SK-N-SH (cell line): ENCODE results near the gene ELL3. TPM values are rescaled to one million over a fixed set of nuclear protein-coding genes. Genes with fewer than 3 reads are reported as not detected.

Experiments used
- CTCF ChIA-PET: fragments of 300-600, 350-600 bp; formaldehyde crosslinking; extraction: SDS; loops from one replicate; lab custom pipeline; 2021; lab: Yijun Ruan, JAX
- POLR2A ChIA-PET: fragments of 350-600 bp; sonication (Branson Sonifier 250); formaldehyde crosslinking; extraction: SDS; loops from one replicate; lab custom pipeline; 2020; ENCODE audit warnings: antibody characterized with exemption, inconsistent platforms; lab: Yijun Ruan, JAX
- DNase-seq: peaks from one replicate; pipeline ENCODE4 v3.0.0; 2012
- H2AFZ ChIP-seq: fragments of 200-600 bp; sonication (generic); 2 replicates; pipeline ENCODE4 v1.8.1; 2016; ENCODE audit warnings: antibody characterized with exemption, mild to moderate bottlenecking, low read depth
- H3F3A ChIP-seq: fragments of 200-600 bp; sonication (generic); replicated peaks from 2 replicates; pipeline ENCODE3; 2016; ENCODE audit warnings: antibody characterized with exemption, mild to moderate bottlenecking; ENCODE audit not compliant: insufficient read depth
- H3K27ac ChIP-seq, 2 experiments: fragments of 200-500 bp in 1 of 2; fragments of 200-600 bp in 1 of 2; sonication (Bioruptor generic) in 1 of 2; sonication (generic), shearing (Covaris generic) in 1 of 2; 2 replicates each; pipeline versions ENCODE4 v1.5.1 to v1.6.1; 2014 to 2016; ENCODE audit warnings: low read depth in 2 of 2, inconsistent platforms in 1 of 2, low read length in 1 of 2, mild to moderate bottlenecking in 1 of 2, mixed read lengths in 1 of 2
- H3K27me3 ChIP-seq: fragments of 200-600 bp; sonication (generic), shearing (Covaris generic); 2 replicates; pipeline ENCODE4 v1.6.1; 2016; ENCODE audit warnings: mixed run types; ENCODE audit not compliant: insufficient read depth
- H3K36me3 ChIP-seq, 2 experiments: fragments of 200-500 bp in 1 of 2; fragments of 200-600 bp in 1 of 2; sonication (Bioruptor generic) in 1 of 2; sonication (generic) in 1 of 2; replicated peaks in 1 of 2; 2 replicates each; pipeline versions ENCODE3 to v1.5.1; 2014 to 2016; ENCODE audit warnings: low read length in 1 of 2, mild to moderate bottlenecking in 1 of 2; ENCODE audit not compliant: insufficient read depth in 2 of 2, control insufficient read depth in 1 of 2
- H3K4me1 ChIP-seq, 2 experiments: fragments of 200-500 bp in 1 of 2; fragments of 200-600 bp in 1 of 2; sonication (Bioruptor generic) in 1 of 2; sonication (generic), shearing (Covaris generic) in 1 of 2; 2 replicates each; pipeline versions ENCODE4 v1.5.1 to v1.6.1; 2014 to 2016; ENCODE audit warnings: low read depth in 1 of 2, low read length in 1 of 2, mixed run types in 1 of 2; ENCODE audit not compliant: insufficient read depth in 2 of 2, control insufficient read depth in 1 of 2
- H3K4me2 ChIP-seq: fragments of 200-600 bp; sonication (generic), shearing (Covaris generic); 2 replicates; pipeline ENCODE4 v1.6.1; 2017; ENCODE audit warnings: mixed run types
- H3K4me3 ChIP-seq, 2 experiments: fragments of 200-500 bp in 1 of 2; fragments of 200-600 bp in 1 of 2; sonication (Bioruptor generic) in 1 of 2; sonication (generic), shearing (Covaris generic) in 1 of 2; 2 replicates each; pipeline versions ENCODE4 v1.5.1 to v1.8.1; 2014 to 2016; ENCODE audit warnings: low read depth in 2 of 2, inconsistent platforms in 1 of 2, low read length in 1 of 2, mild to moderate bottlenecking in 1 of 2, mixed read lengths in 1 of 2, moderate library complexity in 1 of 2
- H3K79me2 ChIP-seq: fragments of 200-600 bp; sonication (generic); 2 replicates; pipeline ENCODE4 v1.8.1; 2017; ENCODE audit warnings: mild to moderate bottlenecking; ENCODE audit not compliant: insufficient read depth
- H3K9ac ChIP-seq: fragments of 200-600 bp; sonication (generic); 2 replicates; pipeline ENCODE4 v1.6.1; 2017; ENCODE audit warnings: mixed run types
- H3K9me2 ChIP-seq: fragments of 200-600 bp; sonication (generic); 2 replicates; pipeline ENCODE4 v1.6.1; 2017; ENCODE audit warnings: mixed run types
- H3K9me3 ChIP-seq: fragments of 200-600 bp; sonication (generic); 2 replicates; pipeline ENCODE4 v1.6.1; 2017; ENCODE audit warnings: mixed run types, mild to moderate bottlenecking, moderate library complexity
- H4K20me1 ChIP-seq: fragments of 200-600 bp; sonication (generic); 2 replicates; pipeline ENCODE4 v1.6.1; 2017; ENCODE audit warnings: mild to moderate bottlenecking, mixed run types; ENCODE audit not compliant: insufficient read depth
- CTCF ChIP-seq: fragments of 200-600 bp; sonication (generic); IDR thresholded peaks from 2 replicates; pipeline ENCODE4 v1.6.1; 2017; ENCODE audit warnings: antibody characterized with exemption, mild to moderate bottlenecking, moderate library complexity
- EP300 ChIP-seq, 2 experiments: IDR thresholded peaks; 2 replicates each; pipeline versions ENCODE4 v1.4.0 to v1.6.1; 2012; ENCODE audit warnings: borderline replicate concordance in 1 of 2, low read depth in 1 of 2, low read length in 1 of 2
- EZH2phosphoT487 ChIP-seq: fragments of 200-600 bp; sonication (generic); IDR thresholded peaks from 2 replicates; pipeline ENCODE4 v1.6.1; 2017; ENCODE audit warnings: low read depth, mixed run types, mild to moderate bottlenecking, antibody characterized with exemption, moderate library complexity, borderline replicate concordance
- GABPA ChIP-seq: IDR thresholded peaks from 2 replicates; pipeline ENCODE4 v1.4.0; 2012; ENCODE audit warnings: low read depth, mild to moderate bottlenecking
- GATA2 ChIP-seq: sonication (generic); formaldehyde crosslinking; IDR thresholded peaks from 2 replicates; pipeline ENCODE4 v1.5.0; 2020; ENCODE audit warnings: mild to moderate bottlenecking, missing genetic modification reagents
- MEF2A ChIP-seq: IDR thresholded peaks from 2 replicates; pipeline ENCODE4 v1.4.0; 2012; ENCODE audit warnings: low read depth, borderline replicate concordance
- MXI1 ChIP-seq: IDR thresholded peaks from 2 replicates; pipeline ENCODE4 v1.6.1; 2012; ENCODE audit warnings: mild to moderate bottlenecking, low read depth, low read length, improper control_type of control experiment
- NRF1 ChIP-seq: IDR thresholded peaks from 2 replicates; pipeline ENCODE4 v1.6.1; 2012; ENCODE audit warnings: low read depth, mild to moderate bottlenecking, low read length
- POLR2AphosphoS5 ChIP-seq: IDR thresholded peaks from 2 replicates; pipeline ENCODE4 v1.6.1; 2012; ENCODE audit warnings: low read depth, low read length
- RCOR1 ChIP-seq: fragments of 150-350 bp; IDR thresholded peaks from 2 replicates; pipeline ENCODE4 v1.6.1; 2017; ENCODE audit warnings: antibody characterized with exemption, low read length
- SMC3 ChIP-seq: IDR thresholded peaks from 2 replicates; pipeline ENCODE4 v1.6.1; 2012; ENCODE audit warnings: low read depth, low read length, improper control_type of control experiment
- TCF12 ChIP-seq: IDR thresholded peaks from 2 replicates; pipeline ENCODE4 v1.4.0; 2012
- TEAD4 ChIP-seq: IDR thresholded peaks from 2 replicates; pipeline ENCODE4 v1.4.0; 2012; ENCODE audit warnings: mild to moderate bottlenecking, borderline replicate concordance; ENCODE audit not compliant: insufficient read depth
- YY1 ChIP-seq: IDR thresholded peaks from 2 replicates; pipeline ENCODE4 v1.4.0; 2012; ENCODE audit warnings: low read depth, mild to moderate bottlenecking
- ZBTB33 ChIP-seq: IDR thresholded peaks from 2 replicates; pipeline ENCODE4 v1.4.0; 2012; ENCODE audit warnings: low read depth, borderline replicate concordance
- WGBS: methylation state at CpG from one replicate; pipeline ENCODE4 v1.1.6; 2017; ENCODE audit warnings: low lambda C conversion rate; 5-methylcytosine and 5-hydroxymethylcytosine counted together
- polyA plus RNA-seq, 3 experiments: library from polyadenylated mRNA; depleted of rRNA; stranded (reverse); fragments of >200 nt; gene quantifications; 2 replicates each; pipeline ENCODE4 v1.2.3, GENCODE V29; 2012
- TF ChIP-seq, protein P1 (sequence below): IDR thresholded peaks from 2 replicates; pipeline ENCODE4 v1.4.0; 2012; ENCODE audit warnings: low read depth, borderline replicate concordance
- TF ChIP-seq, protein P2 (sequence below): IDR thresholded peaks from 2 replicates; pipeline ENCODE4 v1.4.0; 2012; ENCODE audit warnings: low read depth
- TF ChIP-seq, protein P3 (sequence below): fragments of 150-350 bp; IDR thresholded peaks from 2 replicates; pipeline ENCODE4 v1.6.1; 2017; ENCODE audit warnings: antibody characterized with exemption, low read length, low read depth, borderline replicate concordance

ELL3 gene
- polyA plus RNA-seq, 1 of the 3 experiments (the other 2 are of a cell fraction): 0.67 TPM

GRCh38 chr15:43763819-43764446 lies 12.8 kb downstream of the ELL3 start:
- Histone ChIP-seq H3K36me3 (peaks cover 59 to 87% of the 10 kb centered on the region in 2 experiments), H2AFZ (no peak overlapping the region), H3K9ac (no peak overlapping the region), H3K9me2 (no peaks in the 10 kb centered on the region), H3K4me3 (no peak overlapping the region), H3F3A (peaks cover 25% of the 10 kb centered on the region), H3K4me1 (no peaks in the 10 kb centered on the region), H3K79me2 (peaks cover 9% of the 10 kb centered on the region), H3K9me3 (no peaks in the 10 kb centered on the region), H3K27ac (peak overlapping the region; percentile 54 to 72), H3K27me3 (no peaks in the 10 kb centered on the region), H4K20me1 (no peaks in the 10 kb centered on the region; the same call in 1 of the 2 replicates), H3K4me2 (no peak overlapping the region)
- no peak for TF ChIP-seq RCOR1
- TF ChIP-seq EP300 (IDR thresholded peaks at IDR 0.05; ENCODE audit: borderline replicate concordance in 1 of 2, low read depth in 1 of 2, low read length in 1 of 2): peak; percentile 49 to 51; a peak in 3 of 4 replicates
- TF ChIP-seq ZBTB33: no peak
- TF ChIP-seq EZH2phosphoT487: no peak
- no peak for TF ChIP-seq CTCF
- no peak for TF ChIP-seq NRF1
- peak; percentile 28; the same call in 1 of the 2 replicates for TF ChIP-seq MXI1
- no peak for TF ChIP-seq GABPA
- TF ChIP-seq, protein P1, sequence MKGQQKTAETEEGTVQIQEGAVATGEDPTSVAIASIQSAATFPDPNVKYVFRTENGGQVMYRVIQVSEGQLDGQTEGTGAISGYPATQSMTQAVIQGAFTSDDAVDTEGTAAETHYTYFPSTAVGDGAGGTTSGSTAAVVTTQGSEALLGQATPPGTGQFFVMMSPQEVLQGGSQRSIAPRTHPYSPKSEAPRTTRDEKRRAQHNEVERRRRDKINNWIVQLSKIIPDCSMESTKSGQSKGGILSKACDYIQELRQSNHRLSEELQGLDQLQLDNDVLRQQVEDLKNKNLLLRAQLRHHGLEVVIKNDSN: no peak
- TF ChIP-seq, protein P2, sequence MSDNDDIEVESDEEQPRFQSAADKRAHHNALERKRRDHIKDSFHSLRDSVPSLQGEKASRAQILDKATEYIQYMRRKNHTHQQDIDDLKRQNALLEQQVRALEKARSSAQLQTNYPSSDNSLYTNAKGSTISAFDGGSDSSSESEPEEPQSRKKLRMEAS: no peak
- no peak for TF ChIP-seq YY1
- TF ChIP-seq POLR2AphosphoS5: no peak
- 0 out of 2 replicates have a peak, but pooled peaks have one; percentile 20 for TF ChIP-seq TEAD4
- TF ChIP-seq TCF12: peak; percentile 39; the same call in 1 of the 2 replicates
- TF ChIP-seq, protein P3, sequence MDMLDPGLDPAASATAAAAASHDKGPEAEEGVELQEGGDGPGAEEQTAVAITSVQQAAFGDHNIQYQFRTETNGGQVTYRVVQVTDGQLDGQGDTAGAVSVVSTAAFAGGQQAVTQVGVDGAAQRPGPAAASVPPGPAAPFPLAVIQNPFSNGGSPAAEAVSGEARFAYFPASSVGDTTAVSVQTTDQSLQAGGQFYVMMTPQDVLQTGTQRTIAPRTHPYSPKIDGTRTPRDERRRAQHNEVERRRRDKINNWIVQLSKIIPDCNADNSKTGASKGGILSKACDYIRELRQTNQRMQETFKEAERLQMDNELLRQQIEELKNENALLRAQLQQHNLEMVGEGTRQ: no peak
- TF ChIP-seq SMC3: no peak
- TF ChIP-seq GATA2 (CRISPR knock-in tag): peak; percentile 41
- 0 out of 2 replicates have a peak, but pooled peaks have one; percentile 30 for TF ChIP-seq MEF2A
- CTCF ChIA-PET: interaction anchor here (1.0 to 1.6 kb wide), 2 partner anchors 9 to 14 kb away, joined by 3 to 5 read pairs; partner anchors contain the start of gene ELL3
- peak; percentile 53 for DNase-seq
- WGBS: 53% methylated on average over 2 of the region's 2 CpGs
- POLR2A ChIA-PET: interaction anchor here (0.5 kb wide), 1 partner anchor 8 kb away, joined by 4 read pairs; no protein-coding TSS in a partner anchor
